ENCODE measurements around the gene RPH3AL. TPM values are rescaled to one million over a fixed set of nuclear protein-coding genes. Genes with fewer than 3 reads are reported as not detected.
A peak's percentile ranks its signal among the peaks of the same experiment; 100 is the strongest.

RPH3AL gene
- total RNA-seq, 4 donors from 2014 or later, result 9.6 to 62.4 (median 41.9) TPM

GRCh38 chr17:330993-331701 lies 21.5 kb downstream of the RPH3AL start:
- Histone ChIP-seq H3K36me3 (no peaks in the 10 kb centered on the region), H3K27ac (peak overlapping the region in 3 of 4 donors; percentile 26 to 82 (median 78)), H3K4me3 (peak overlapping the region in 3 of 4 donors; percentile 3 to 42 (median 15)), H3K4me1 (peaks cover 0 to 17% (median 0%) of the 10 kb centered on the region in 4 donors), H3K27me3 (peaks cover 0 to 5% of the 10 kb centered on the region in 2 donors), H3K9me3 (no peaks in the 10 kb centered on the region)
- peak in 1 of 2 donors; percentile 36 for DNase-seq (ENCODE audit: low spot score in 2 of 2)
- 56 to 58% methylated on average over 20 to 26 of the region's 26 CpGs for WGBS, 2 donors
- no peak for TF ChIP-seq CTCF (IDR thresholded peaks at IDR 0.05)
- no peak for TF ChIP-seq POLR2A (IDR thresholded peaks at IDR 0.05)
- TF ChIP-seq EP300 (IDR thresholded peaks at IDR 0.05), result peak in 1 of 2 donors; percentile 15

- peaks cover 0 to 16% (median 0%) of the 10 kb centered on the region in 4 donors for H3K4me1 ChIP-seq
- WGBS, 2 donors, result 91 to 92% methylated on average over 8 of the region's 8 CpGs
- no peaks in the 10 kb centered on the region for H3K9me3 ChIP-seq
- TF ChIP-seq EP300 (IDR thresholded peaks at IDR 0.05) (no peak), POLR2A (IDR thresholded peaks at IDR 0.05) (no peak), CTCF (IDR thresholded peaks at IDR 0.05) (no peak)
- DNase-seq (ENCODE audit: low spot score in 2 of 2), result no peak
- no peak overlapping the region for H3K4me3 ChIP-seq
- H3K36me3 ChIP-seq, result no peaks in the 10 kb centered on the region
- peaks cover 0 to 2% of the 10 kb centered on the region in 2 donors for H3K27me3 ChIP-seq
- H3K27ac ChIP-seq, result no peak overlapping the region
Measured at GRCh38 chr17:329784-330420, 22.7 kb downstream of the RPH3AL start.

- DNase-seq (ENCODE audit: low spot score in 2 of 2), result no peak
- Histone ChIP-seq H3K27ac (no peak overlapping the region), H3K27me3 (no peaks in the 10 kb centered on the region), H3K9me3 (no peaks in the 10 kb centered on the region), H3K4me3 (no peak overlapping the region), H3K4me1 (no peaks in the 10 kb centered on the region), H3K36me3 (no peaks in the 10 kb centered on the region)
- WGBS, 2 donors, result 90 to 100% methylated on average over 5 to 7 of the region's 7 CpGs
- TF ChIP-seq POLR2A (IDR thresholded peaks at IDR 0.05), result no peak
- TF ChIP-seq CTCF (IDR thresholded peaks at IDR 0.05), result no peak
- TF ChIP-seq EP300 (IDR thresholded peaks at IDR 0.05), result no peak
Measured at GRCh38 chr17:327971-328370, 24.6 kb downstream of the RPH3AL start.

GRCh38 chr17:327296-327695 lies 25.3 kb downstream of the RPH3AL start:
- H3K27ac ChIP-seq, result no peak overlapping the region
- no peaks in the 10 kb centered on the region for H3K27me3 ChIP-seq
- no peak for DNase-seq (ENCODE audit: low spot score in 2 of 2)
- no peaks in the 10 kb centered on the region for H3K9me3 ChIP-seq
- H3K36me3 ChIP-seq, result no peaks in the 10 kb centered on the region
- WGBS, 2 donors, result 91 to 94% methylated on average over 11 of the region's 11 CpGs
- H3K4me3 ChIP-seq, result no peak overlapping the region
- no peak for TF ChIP-seq CTCF (IDR thresholded peaks at IDR 0.05)
- no peak for TF ChIP-seq POLR2A (IDR thresholded peaks at IDR 0.05)
- TF ChIP-seq EP300 (IDR thresholded peaks at IDR 0.05), result no peak
- no peaks in the 10 kb centered on the region for H3K4me1 ChIP-seq

GRCh38 chr17:326010-326621 lies 26.5 kb downstream of the RPH3AL start:
- DNase-seq (ENCODE audit: low spot score in 2 of 2), result no peak
- WGBS, 2 donors, result 77 to 81% methylated on average over 20 to 21 of the region's 21 CpGs

More at GRCh38 chr17:326010-326621, 26.5 kb downstream of the RPH3AL start:
- H3K27ac ChIP-seq, result no peak overlapping the region
- no peaks in the 10 kb centered on the region for H3K9me3 ChIP-seq
- H3K4me3 ChIP-seq, result no peak overlapping the region
- peaks cover 0 to 3% (median 0%) of the 10 kb centered on the region in 4 donors for H3K4me1 ChIP-seq
- H3K27me3 ChIP-seq, result no peaks in the 10 kb centered on the region
- H3K36me3 ChIP-seq, result no peaks in the 10 kb centered on the region
- no peak for TF ChIP-seq CTCF (IDR thresholded peaks at IDR 0.05)
- no peak for TF ChIP-seq POLR2A (IDR thresholded peaks at IDR 0.05)
- TF ChIP-seq EP300 (IDR thresholded peaks at IDR 0.05), result no peak

Measured in tibial nerve (tissue), 4 donors.